H1 (cell line): ENCODE measurements around the gene PPFIA2. TPM values are rescaled to one million over a fixed set of nuclear protein-coding genes. Genes with fewer than 3 reads are reported as not detected.

Experiments
- CTCF ChIA-PET: fragments of 300-600 bp; sonication (Branson Sonifier 250); formaldehyde crosslinking; loops from one replicate; lab custom pipeline; 2021; ENCODE audit not compliant: partially characterized antibody; lab: Charles Lee
- POLR2A ChIA-PET: fragments of 300-600 bp; sonication (Branson Sonifier 250); formaldehyde crosslinking; loops from one replicate; lab custom pipeline; 2021; ENCODE audit warnings: inconsistent platforms; ENCODE audit not compliant: partially characterized antibody; lab: Charles Lee
- DNase-seq, 2 experiments: peaks; one replicate each; pipeline versions ENCODE4 v3.0.0 to v3.0.0-alpha.2; 2010 to 2022; ENCODE audit warnings: low spot score in 2 of 2, low read depth in 1 of 2, mixed read lengths in 1 of 2
- FAIRE-seq: peaks from 2 replicates; lab custom pipeline; 2011; peaks lifted over from hg19 to GRCh38; lab: Jason Lieb, UNC
- H2AFZ ChIP-seq: 2 replicates; pipeline ENCODE4 v1.8.1; 2012; ENCODE audit warnings: low read length, inconsistent platforms
- H2AK5ac ChIP-seq: 2 replicates; pipeline ENCODE4 v1.6.1; 2013; ENCODE audit warnings: low read depth, low read length
- H2BK120ac ChIP-seq: replicated peaks from 2 replicates; pipeline ENCODE3; 2013; ENCODE audit warnings: low read depth, low read length, inconsistent platforms
- H2BK12ac ChIP-seq: 2 replicates; pipeline ENCODE4 v1.6.1; 2013; ENCODE audit warnings: low read depth, low read length
- H2BK15ac ChIP-seq: 2 replicates; pipeline ENCODE4 v1.6.1; 2013; ENCODE audit warnings: low read length
- H2BK20ac ChIP-seq: 2 replicates; pipeline ENCODE4 v1.6.1; 2013; ENCODE audit warnings: low read length
- H2BK5ac ChIP-seq: 2 replicates; pipeline ENCODE4 v1.6.1; 2013; ENCODE audit warnings: low read depth, low read length
- H3K14ac ChIP-seq: 2 replicates; pipeline ENCODE4 v1.6.1; 2013; ENCODE audit warnings: inconsistent platforms; ENCODE audit not compliant: insufficient read length
- H3K18ac ChIP-seq: 2 replicates; pipeline ENCODE4 v1.6.1; 2013; ENCODE audit warnings: low read length; ENCODE audit errors: extremely low read depth
- H3K23ac ChIP-seq: 2 replicates; pipeline ENCODE4 v1.6.1; 2013; ENCODE audit warnings: inconsistent platforms; ENCODE audit not compliant: insufficient read length
- H3K23me2 ChIP-seq: 2 replicates; pipeline ENCODE4 v1.6.1; 2013; ENCODE audit warnings: low read depth, low read length
- H3K27ac ChIP-seq: 2 replicates; pipeline ENCODE4 v1.6.1; 2011; ENCODE audit warnings: low read depth, low read length, inconsistent platforms
- H3K27me3 ChIP-seq, 4 experiments: replicated peaks in 1 of 4; 1 replicate in 1 of 4; 2 replicates in 3 of 4; pipeline versions ENCODE4 v1.6.1 to v1.8.1; 2011 to 2013; ENCODE audit warnings: low read length in 3 of 4, mild to moderate bottlenecking in 3 of 4, inconsistent platforms in 2 of 4, mixed read lengths in 2 of 4, moderate library complexity in 1 of 4; ENCODE audit not compliant: control insufficient read depth in 3 of 4, insufficient read depth in 3 of 4; ENCODE audit errors: extremely low read depth in 1 of 4
- H3K36me3 ChIP-seq, 4 experiments: 2 replicates each; pipeline versions ENCODE4 v1.6.1 to v1.8.1; 2011 to 2013; ENCODE audit warnings: mild to moderate bottlenecking in 4 of 4, low read length in 3 of 4, moderate library complexity in 2 of 4, control low read depth in 1 of 4, inconsistent platforms in 1 of 4; ENCODE audit not compliant: insufficient read depth in 4 of 4, control insufficient read depth in 2 of 4
- H3K4ac ChIP-seq: replicated peaks from 2 replicates; pipeline ENCODE3; 2013; ENCODE audit warnings: low read length, low read depth, mixed read lengths, inconsistent platforms; ENCODE audit not compliant: insufficient read length
- H3K4me1 ChIP-seq, 4 experiments: replicated peaks in 1 of 4; 1 replicate in 1 of 4; 2 replicates in 3 of 4; pipeline versions ENCODE4 v1.6.1 to v1.8.1; 2011 to 2013; ENCODE audit warnings: low read length in 3 of 4, inconsistent platforms in 2 of 4, mixed read lengths in 1 of 4; ENCODE audit not compliant: insufficient read depth in 4 of 4, control insufficient read depth in 3 of 4
- H3K4me2 ChIP-seq, 2 experiments: 2 replicates each; pipeline versions ENCODE4 v1.6.1 to v1.8.1; 2011 to 2013; ENCODE audit warnings: low read depth in 2 of 2, low read length in 2 of 2, control low read depth in 1 of 2, inconsistent platforms in 1 of 2, mild to moderate bottlenecking in 1 of 2; ENCODE audit not compliant: insufficient read depth in 1 of 2
- H3K4me3 ChIP-seq, 4 experiments: fragments of 200-600, 300-600 bp in 1 of 4; sonication (generic), shearing (Covaris generic), sonication (Bioruptor Twin) in 1 of 4; 2 replicates each; pipeline versions ENCODE4 v1.5.1 to v1.8.1; 2011 to 2016; ENCODE audit warnings: low read length in 4 of 4, low read depth in 3 of 4, control low read depth in 2 of 4, inconsistent platforms in 2 of 4, mild to moderate bottlenecking in 2 of 4, mixed read lengths in 1 of 4, moderate library complexity in 1 of 4; ENCODE audit not compliant: insufficient read depth in 2 of 4; ENCODE audit errors: extremely low read depth in 1 of 4
- H3K56ac ChIP-seq: replicated peaks from 2 replicates; pipeline ENCODE3; 2013; ENCODE audit warnings: low read depth, mild to moderate bottlenecking, mixed read lengths, low read length, inconsistent platforms; ENCODE audit not compliant: insufficient read length
- H3K79me1 ChIP-seq: 2 replicates; pipeline ENCODE4 v1.6.1; 2013; ENCODE audit warnings: low read depth, low read length, control low read depth
- H3K79me2 ChIP-seq, 2 experiments: 2 replicates each; pipeline versions ENCODE4 v1.6.1 to v1.8.1; 2012 to 2013; ENCODE audit warnings: low read length in 2 of 2, mild to moderate bottlenecking in 2 of 2, inconsistent platforms in 1 of 2; ENCODE audit not compliant: insufficient read depth in 2 of 2, control insufficient read depth in 1 of 2
- H3K9ac ChIP-seq, 4 experiments: replicated peaks in 1 of 4; 1 replicate in 1 of 4; 2 replicates in 3 of 4; pipeline versions ENCODE4 v1.6.1 to v1.8.1; 2011 to 2013; ENCODE audit warnings: low read depth in 3 of 4, low read length in 3 of 4, control low read depth in 2 of 4, mild to moderate bottlenecking in 2 of 4, moderate library complexity in 2 of 4, inconsistent platforms in 1 of 4; ENCODE audit errors: extremely low read depth in 1 of 4
- H3K9me3 ChIP-seq, 2 experiments: 2 replicates each; pipeline versions ENCODE4 v1.6.1 to v1.8.1; 2012 to 2013; ENCODE audit warnings: mild to moderate bottlenecking in 2 of 2, moderate library complexity in 2 of 2, control low read depth in 1 of 2, inconsistent platforms in 1 of 2, low read depth in 1 of 2, low read length in 1 of 2, mixed read lengths in 1 of 2; ENCODE audit not compliant: insufficient read depth in 2 of 2
- H4K20me1 ChIP-seq, 2 experiments: replicated peaks in 1 of 2; 2 replicates each; pipeline versions ENCODE3 to v1.8.1; 2011 to 2013; ENCODE audit warnings: inconsistent platforms in 2 of 2, low read length in 2 of 2, mild to moderate bottlenecking in 1 of 2; ENCODE audit not compliant: insufficient read depth in 2 of 2, control insufficient read depth in 1 of 2
- H4K5ac ChIP-seq: 2 replicates; pipeline ENCODE4 v1.6.1; 2013; ENCODE audit warnings: low read length, low read depth, mixed read lengths, inconsistent platforms; ENCODE audit not compliant: insufficient read length
- H4K8ac ChIP-seq: 2 replicates; pipeline ENCODE4 v1.8.0; 2013; ENCODE audit warnings: mild to moderate bottlenecking, moderate library complexity, low read length, inconsistent platforms; ENCODE audit not compliant: insufficient read depth; ENCODE audit errors: extremely low read depth
- H4K91ac ChIP-seq: replicated peaks from 2 replicates; pipeline ENCODE3; 2013; ENCODE audit warnings: low read length, mixed read lengths, inconsistent platforms; ENCODE audit not compliant: insufficient read length
- BRCA1 ChIP-seq: IDR thresholded peaks from 2 replicates; pipeline ENCODE4 v1.6.1; 2012; ENCODE audit warnings: low read depth, low read length, improper control_type of control experiment
- CHD2 ChIP-seq: IDR thresholded peaks from 2 replicates; pipeline ENCODE4 v1.6.1; 2012; ENCODE audit warnings: low read length, improper control_type of control experiment
- CTBP2 ChIP-seq: IDR thresholded peaks from 2 replicates; pipeline ENCODE4 v1.7.0; 2011; ENCODE audit warnings: borderline replicate concordance, mild to moderate bottlenecking, moderate library complexity, mixed read lengths, low read length; ENCODE audit not compliant: insufficient read depth, insufficient read length
- EGR1 ChIP-seq: IDR thresholded peaks from 2 replicates; pipeline ENCODE4 v1.6.1; 2011; ENCODE audit warnings: low read depth, low read length, borderline replicate concordance
- PHF8 ChIP-seq: fragments of 200-600 bp; sonication (generic); conservative IDR thresholded peaks from 2 replicates; pipeline ENCODE4 v1.7.1; 2012; ENCODE audit warnings: low read depth, mild to moderate bottlenecking, inconsistent platforms, low read length, moderate library complexity
- POLR2AphosphoS5 ChIP-seq: IDR thresholded peaks from 2 replicates; pipeline ENCODE4 v1.6.1; 2011; ENCODE audit warnings: low read depth, low read length
- SIN3A ChIP-seq, 2 experiments: IDR thresholded peaks in 1 of 2; conservative IDR thresholded peaks in 1 of 2; 2 replicates each; pipeline ENCODE4 v1.6.1; 2011 to 2012; ENCODE audit warnings: low read length in 2 of 2, improper control_type of control experiment in 1 of 2, low read depth in 1 of 2, mild to moderate bottlenecking in 1 of 2
- SIRT6 ChIP-seq: IDR thresholded peaks from one replicate; pipeline ENCODE4 v1.7.1; 2012; ENCODE audit warnings: low read length, inconsistent platforms
- TCF12 ChIP-seq: IDR thresholded peaks from 2 replicates; pipeline ENCODE4 v1.6.1; 2011; ENCODE audit warnings: low read depth, mild to moderate bottlenecking, low read length
- polyA plus RNA-seq, 7 experiments: library from polyadenylated mRNA; depleted of rRNA in 3 of 7; stranded (reverse) in 5 of 7; unstranded in 2 of 7; fragments of >200 nt in 5 of 7; fragments of 200-250 nt in 2 of 7; gene quantifications; 1 replicate in 5 of 7; 2 replicates in 1 of 7; 4 replicates in 1 of 7; pipeline versions ENCODE4 v1.2.1 to v1.2.3, GENCODE V29; 2011 to 2013; ENCODE audit warnings: missing spikeins in 2 of 7, mixed read lengths in 2 of 7
- total RNA-seq: library from RNA; stranded (reverse); fragmentation: NEBNext Ultra II Directional; extraction: Animal tissue kit (Norgen Biotek cat#: 25700); gene quantifications from 2 replicates; pipeline ENCODE4 v1.2.1, GENCODE V29; 2021

PPFIA2 gene
- total and polyA plus RNA-seq, 2 of the 8 experiments (the other 6 are each of a cell fraction or from before 2014, with no cell fraction given), result 1.2 to 1.8 TPM

- FAIRE-seq (no peak), DNase-seq (no peak)
- no peaks in the 10 kb centered on the region for H3K9me3 ChIP-seq
- H3K27me3 ChIP-seq, result peaks cover 0 to 1% (median 0%) of the 10 kb centered on the region in 4 experiments; a peak in 1 of 7 replicates
- no peaks in the 10 kb centered on the region for H3K36me3 ChIP-seq
- H2BK5ac ChIP-seq, result no peak overlapping the region
- no peak overlapping the region for H3K27ac ChIP-seq
- H2BK12ac ChIP-seq, result no peak overlapping the region
- no peaks in the 10 kb centered on the region for H3K79me2 ChIP-seq
- H3K14ac ChIP-seq, result no peak overlapping the region
- no peak overlapping the region for H3K4me3 ChIP-seq
- ChIA-PET POLR2A (no interaction called here), CTCF (interaction anchor here (1.1 to 1.9 kb wide), 6 partner anchors 10 to 329 kb away, joined by 3 to 17 read pairs (median 5); no protein-coding TSS in a partner anchor)
- no peaks in the 10 kb centered on the region for H3K4me1 ChIP-seq
- no peak overlapping the region for H2AK5ac ChIP-seq
- H4K91ac ChIP-seq, result no peak overlapping the region
- no peak overlapping the region for H3K9ac ChIP-seq
- H2BK120ac ChIP-seq, result no peak overlapping the region
- H2AFZ ChIP-seq, result no peak overlapping the region
- H3K79me1 ChIP-seq, result no peaks in the 10 kb centered on the region
- no peaks in the 10 kb centered on the region for H3K23me2 ChIP-seq
- H3K23ac ChIP-seq, result no peak overlapping the region
- TF ChIP-seq CHD2, result no peak
- no peak for TF ChIP-seq POLR2AphosphoS5
- TF ChIP-seq EGR1, result no peak
- no peak for TF ChIP-seq CTBP2
- TF ChIP-seq SIRT6, result no peak
- TF ChIP-seq PHF8, result no peak
- TF ChIP-seq BRCA1, result no peak
- no peak for TF ChIP-seq SIN3A (conservative IDR thresholded peaks at IDR 0.05 in 1 of 2, IDR thresholded peaks at IDR 0.05 in 1 of 2; ENCODE audit: low read depth in 1 of 2, low read length in 2 of 2)
- TF ChIP-seq TCF12, result no peak
- no peak overlapping the region for H3K18ac ChIP-seq
- no peak overlapping the region for H2BK20ac ChIP-seq
- no peak overlapping the region for H3K4ac ChIP-seq
- no peak overlapping the region for H4K5ac ChIP-seq
- H4K20me1 ChIP-seq, result no peaks in the 10 kb centered on the region
- no peak overlapping the region for H2BK15ac ChIP-seq
- no peak overlapping the region for H3K4me2 ChIP-seq
- no peak overlapping the region for H4K8ac ChIP-seq
- no peak overlapping the region for H3K56ac ChIP-seq
Measured at GRCh38 chr12:81327425-81327824, 431.7 kb downstream of the PPFIA2 start.
